Neural cell (in vitro differentiated cells): ENCODE data around the gene ACADM. TPM values are rescaled to one million over a fixed set of nuclear protein-coding genes. Genes with fewer than 3 reads are reported as not detected.

Experiments
- H2AFZ ChIP-seq: fragments of 200-600, 300-800 bp; sonication (generic), shearing (Covaris generic); 2 replicates; pipeline ENCODE4 v1.6.0; 2014; ENCODE audit warnings: low read depth, mild to moderate bottlenecking, antibody characterized with exemption, low read length, moderate library complexity
- H3F3A ChIP-seq: fragments of 200-600 bp; shearing (Covaris generic); 2 replicates; pipeline ENCODE4 v1.6.1; 2016; ENCODE audit warnings: mild to moderate bottlenecking, moderate library complexity, mixed read lengths, antibody characterized with exemption, low read length; ENCODE audit not compliant: insufficient read depth, poor library complexity, severe bottlenecking
- H3K27ac ChIP-seq: fragments of 200-600, 300-800 bp; sonication (generic), shearing (Covaris generic); 2 replicates; pipeline ENCODE4 v1.5.1; 2014; ENCODE audit warnings: mild to moderate bottlenecking, low read length, moderate library complexity
- H3K27me3 ChIP-seq: fragments of 300-800, 200-600 bp; sonication (generic), shearing (Covaris generic); 2 replicates; pipeline ENCODE4 v1.6.0; 2014; ENCODE audit warnings: mild to moderate bottlenecking, low read depth, low read length, moderate library complexity; ENCODE audit not compliant: insufficient read depth
- H3K36me3 ChIP-seq: fragments of 300-800, 200-600 bp; sonication (generic), shearing (Covaris generic); 2 replicates; pipeline ENCODE4 v1.5.1; 2014; ENCODE audit warnings: mild to moderate bottlenecking, antibody characterized with exemption, low read length, moderate library complexity; ENCODE audit not compliant: insufficient read depth
- H3K4me2 ChIP-seq: fragments of 300-800, 200-600 bp; sonication (generic), shearing (Covaris generic); 2 replicates; pipeline ENCODE4 v1.6.0; 2014; ENCODE audit warnings: mild to moderate bottlenecking, low read length
- H3K4me3 ChIP-seq: fragments of 300-800, 200-600 bp; sonication (generic), shearing (Covaris generic); 2 replicates; pipeline ENCODE4 v1.5.1; 2014; ENCODE audit warnings: mild to moderate bottlenecking, low read length, moderate library complexity
- H3K79me2 ChIP-seq: fragments of 200-600 bp; shearing (Covaris generic); replicated peaks from 2 replicates; pipeline ENCODE4 v1.6.0; 2014; ENCODE audit warnings: mild to moderate bottlenecking, low read length, moderate library complexity; ENCODE audit not compliant: insufficient read depth
- H3K9ac ChIP-seq: fragments of 300-800, 200-600 bp; sonication (generic), shearing (Covaris generic); 2 replicates; pipeline ENCODE4 v1.6.1; 2016; ENCODE audit warnings: mild to moderate bottlenecking, low read length, mixed read lengths
- H3K9me2 ChIP-seq: fragments of 200-600 bp; shearing (Covaris generic); 2 replicates; pipeline ENCODE4 v1.6.1; 2016; ENCODE audit warnings: mild to moderate bottlenecking, low read length, mixed read lengths; ENCODE audit not compliant: insufficient read depth
- H3K9me3 ChIP-seq: fragments of 200-600, 300-800 bp; sonication (generic), shearing (Covaris generic); 2 replicates; pipeline ENCODE4 v1.6.1; 2016; ENCODE audit warnings: mild to moderate bottlenecking, mixed run types, low read length, moderate library complexity, mixed read lengths
- H4K20me1 ChIP-seq: fragments of 200-600 bp; shearing (Covaris generic); 2 replicates; pipeline ENCODE4 v1.6.1; 2016; ENCODE audit warnings: mild to moderate bottlenecking, mixed run types; ENCODE audit not compliant: insufficient read depth
- EP300 ChIP-seq: fragments of 450-650 bp; conservative IDR thresholded peaks from 2 replicates; pipeline ENCODE4 v1.6.1; 2014; ENCODE audit warnings: antibody characterized with exemption, mild to moderate bottlenecking, moderate library complexity; ENCODE audit not compliant: poor library complexity, severe bottlenecking
- EZH2 ChIP-seq: fragments of 200-600, 300-800 bp; shearing (Covaris generic), sonication (generic); IDR thresholded peaks from 2 replicates; pipeline ENCODE4 v1.6.1; 2014; ENCODE audit warnings: antibody characterized with exemption, low read length, borderline replicate concordance, mild to moderate bottlenecking; ENCODE audit not compliant: insufficient read depth, poor library complexity, severe bottlenecking
- MXI1 ChIP-seq: fragments of 450-650 bp; conservative IDR thresholded peaks from 2 replicates; pipeline ENCODE4 v1.6.1; 2014; ENCODE audit warnings: antibody characterized with exemption, mild to moderate bottlenecking; ENCODE audit not compliant: poor library complexity, severe bottlenecking
- POLR2AphosphoS5 ChIP-seq: IDR thresholded peaks from 2 replicates; pipeline ENCODE4 v1.6.1; 2012
- SMC3 ChIP-seq: fragments of 450-650 bp; conservative IDR thresholded peaks from 2 replicates; pipeline ENCODE4 v1.6.1; 2014; ENCODE audit warnings: antibody characterized with exemption, mild to moderate bottlenecking, moderate library complexity; ENCODE audit not compliant: poor library complexity
- polyA plus RNA-seq: library from polyadenylated mRNA; depleted of rRNA; stranded (reverse); fragments of >200 nt; gene quantifications from 2 replicates; pipeline ENCODE4 v1.2.3, GENCODE V29; 2014
- TF ChIP-seq, protein P1 (sequence below): fragments of 450-650 bp; IDR thresholded peaks from 2 replicates; pipeline ENCODE4 v1.5.1; 2014; ENCODE audit warnings: antibody characterized with exemption, mild to moderate bottlenecking, moderate library complexity; ENCODE audit not compliant: poor library complexity, severe bottlenecking

ACADM gene
- polyA plus RNA-seq, 1 donor from 2014 or later = 230 TPM

DNA sequence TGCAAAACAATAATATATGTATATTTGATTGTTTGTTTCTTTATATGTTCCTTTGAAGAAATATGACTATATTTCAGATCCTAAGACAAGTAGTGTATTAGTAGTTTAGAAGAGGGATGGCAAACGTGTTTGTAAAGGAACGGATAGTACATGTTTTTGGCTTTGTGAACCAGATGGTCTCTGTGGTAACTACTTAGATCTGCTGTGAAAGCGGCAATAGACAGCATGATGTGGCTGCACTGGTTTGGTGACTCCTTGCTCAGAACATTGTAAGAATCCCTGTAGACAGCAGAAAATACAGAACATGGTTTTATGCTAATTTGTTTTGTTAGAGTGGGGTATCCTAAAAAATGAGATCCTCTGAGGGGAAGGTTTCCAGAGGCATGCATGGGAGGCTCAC is 3.1 kb downstream of the ACADM start:
- Histone ChIP-seq H3K79me2 (peaks cover 34% of the 10 kb centered on the region), H3K9me2 (no peaks in the 10 kb centered on the region), H3K27ac (no peak overlapping the region), H2AFZ (no peak overlapping the region), H3F3A (no peaks in the 10 kb centered on the region), H3K9ac (no peak overlapping the region), H3K9me3 (no peaks in the 10 kb centered on the region), H3K27me3 (no peaks in the 10 kb centered on the region), H3K36me3 (no peaks in the 10 kb centered on the region), H3K4me2 (no peak overlapping the region), H4K20me1 (no peaks in the 10 kb centered on the region), H3K4me3 (no peak overlapping the region)
- no peak for TF ChIP-seq EZH2
- no peak for TF ChIP-seq SMC3
- no peak for TF ChIP-seq POLR2AphosphoS5
- TF ChIP-seq, protein P1, sequence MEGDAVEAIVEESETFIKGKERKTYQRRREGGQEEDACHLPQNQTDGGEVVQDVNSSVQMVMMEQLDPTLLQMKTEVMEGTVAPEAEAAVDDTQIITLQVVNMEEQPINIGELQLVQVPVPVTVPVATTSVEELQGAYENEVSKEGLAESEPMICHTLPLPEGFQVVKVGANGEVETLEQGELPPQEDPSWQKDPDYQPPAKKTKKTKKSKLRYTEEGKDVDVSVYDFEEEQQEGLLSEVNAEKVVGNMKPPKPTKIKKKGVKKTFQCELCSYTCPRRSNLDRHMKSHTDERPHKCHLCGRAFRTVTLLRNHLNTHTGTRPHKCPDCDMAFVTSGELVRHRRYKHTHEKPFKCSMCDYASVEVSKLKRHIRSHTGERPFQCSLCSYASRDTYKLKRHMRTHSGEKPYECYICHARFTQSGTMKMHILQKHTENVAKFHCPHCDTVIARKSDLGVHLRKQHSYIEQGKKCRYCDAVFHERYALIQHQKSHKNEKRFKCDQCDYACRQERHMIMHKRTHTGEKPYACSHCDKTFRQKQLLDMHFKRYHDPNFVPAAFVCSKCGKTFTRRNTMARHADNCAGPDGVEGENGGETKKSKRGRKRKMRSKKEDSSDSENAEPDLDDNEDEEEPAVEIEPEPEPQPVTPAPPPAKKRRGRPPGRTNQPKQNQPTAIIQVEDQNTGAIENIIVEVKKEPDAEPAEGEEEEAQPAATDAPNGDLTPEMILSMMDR = no peak
- no peak for TF ChIP-seq EP300

DNA sequence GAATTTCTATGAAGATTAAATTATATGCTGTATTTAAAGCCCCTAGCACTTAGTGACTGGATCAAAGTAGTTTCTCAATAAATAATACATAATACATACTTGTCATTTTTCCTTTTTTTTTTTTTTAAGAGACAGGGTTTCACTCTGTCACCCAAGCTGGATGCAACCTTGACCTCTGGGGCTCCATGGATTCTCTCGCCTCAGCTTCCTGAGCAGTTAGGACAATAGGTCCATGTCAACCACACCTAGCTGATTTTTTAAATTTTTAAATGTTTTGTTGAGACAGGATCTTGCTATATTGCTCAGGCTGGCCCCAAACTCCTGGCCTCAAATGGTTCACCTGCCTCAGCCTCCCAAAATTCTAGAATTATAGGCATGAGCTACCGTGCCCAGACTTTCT is 5.9 kb downstream of the ACADM start:
- Histone ChIP-seq H3K4me3 (no peak overlapping the region), H3K9ac (no peak overlapping the region), H3F3A (no peaks in the 10 kb centered on the region), H3K27me3 (no peaks in the 10 kb centered on the region), H4K20me1 (no peaks in the 10 kb centered on the region), H3K36me3 (no peaks in the 10 kb centered on the region), H3K79me2 (peaks cover 28% of the 10 kb centered on the region), H3K9me2 (no peaks in the 10 kb centered on the region), H3K4me2 (no peak overlapping the region), H3K27ac (no peak overlapping the region), H3K9me3 (no peaks in the 10 kb centered on the region), H2AFZ (no peak overlapping the region)
- no peak for TF ChIP-seq POLR2AphosphoS5
- no peak for TF ChIP-seq MXI1
- TF ChIP-seq, protein P1 = no peak
- no peak for TF ChIP-seq EP300

DNA sequence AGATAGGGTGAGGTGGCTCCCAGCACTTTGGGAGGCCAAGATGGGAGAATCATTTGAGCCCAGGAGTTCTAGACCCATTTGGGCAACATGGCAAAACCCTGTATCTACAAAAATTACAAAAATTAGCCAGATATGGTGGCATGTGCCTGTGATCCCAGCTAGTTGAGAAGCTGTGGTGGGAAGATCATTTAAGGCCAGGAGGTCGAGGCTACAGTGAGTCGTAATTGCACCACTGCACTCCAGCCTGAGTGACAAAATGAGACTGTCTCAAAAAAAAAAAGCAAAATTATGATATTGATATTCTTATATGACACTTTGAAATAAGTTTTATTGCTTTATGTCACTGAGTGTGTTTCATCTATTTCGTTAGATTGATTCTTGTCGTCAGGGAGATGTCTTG is 7.4 kb downstream of the ACADM start:
- Histone ChIP-seq H3K9me2 (no peaks in the 10 kb centered on the region), H3F3A (no peaks in the 10 kb centered on the region), H3K4me2 (no peak overlapping the region), H3K9ac (no peak overlapping the region), H3K4me3 (no peak overlapping the region), H3K27me3 (no peaks in the 10 kb centered on the region), H2AFZ (no peak overlapping the region), H3K36me3 (no peaks in the 10 kb centered on the region), H3K27ac (no peak overlapping the region), H3K9me3 (no peaks in the 10 kb centered on the region), H3K79me2 (peaks cover 16% of the 10 kb centered on the region), H4K20me1 (no peaks in the 10 kb centered on the region)
- TF ChIP-seq EP300 = no peak
- no peak for TF ChIP-seq MXI1
- no peak for TF ChIP-seq POLR2AphosphoS5
